Liver (tissue), 9 donors: ENCODE measurements around the gene DPP7. TPM values are rescaled to one million over a fixed set of nuclear protein-coding genes. Genes with fewer than 3 reads are reported as not detected.

ENCODE experiments used
- DNase-seq: peaks from one replicate; pipeline ENCODE4 v3.0.0-alpha.2; 2017; ENCODE audit warnings: low spot score
- H3K27ac ChIP-seq, 2 donors: one replicate each; pipeline ENCODE4 v1.7.0; 2013; ENCODE audit warnings: inconsistent platforms in 2 of 2, low read length in 2 of 2, control low read depth in 1 of 2, low read depth in 1 of 2, mild to moderate bottlenecking in 1 of 2
- H3K27me3 ChIP-seq, 4 donors: one replicate each; pipeline versions ENCODE4 v1.6.1 to v1.7.0; 2013; ENCODE audit warnings: low read length in 3 of 4, inconsistent platforms in 1 of 4, mild to moderate bottlenecking in 1 of 4, moderate library complexity in 1 of 4; ENCODE audit not compliant: control insufficient read depth in 4 of 4, insufficient read depth in 4 of 4
- H3K36me3 ChIP-seq, 4 donors: one replicate each; pipeline versions ENCODE4 v1.6.1 to v1.7.0; 2013; ENCODE audit warnings: low read length in 3 of 4, mild to moderate bottlenecking in 3 of 4, low read depth in 1 of 4, moderate library complexity in 1 of 4; ENCODE audit not compliant: control insufficient read depth in 4 of 4, insufficient read depth in 3 of 4
- H3K4me1 ChIP-seq, 4 donors: one replicate each; pipeline versions ENCODE4 v1.6.1 to v1.7.0; 2013; ENCODE audit warnings: low read length in 3 of 4, mild to moderate bottlenecking in 3 of 4, moderate library complexity in 1 of 4; ENCODE audit not compliant: control insufficient read depth in 4 of 4, insufficient read depth in 4 of 4
- H3K4me3 ChIP-seq, 3 donors: one replicate each; pipeline versions ENCODE4 v1.6.1 to v1.7.0; 2013; ENCODE audit warnings: low read length in 3 of 3, control low read depth in 1 of 3, low read depth in 1 of 3, mild to moderate bottlenecking in 1 of 3
- H3K9ac ChIP-seq, 2 donors: one replicate each; pipeline ENCODE4 v1.7.0; 2013; ENCODE audit warnings: low read length in 2 of 2, mild to moderate bottlenecking in 2 of 2, moderate library complexity in 2 of 2, control low read depth in 1 of 2, low read depth in 1 of 2
- H3K9me3 ChIP-seq, 4 donors: one replicate each; pipeline versions ENCODE4 v1.6.1 to v1.7.0; 2013; ENCODE audit warnings: low read length in 3 of 4; ENCODE audit not compliant: control insufficient read depth in 4 of 4
- CTCF ChIP-seq: fragments of 150-350 bp; IDR thresholded peaks from 2 replicates; pipeline ENCODE4 v1.5.1; 2017; ENCODE audit warnings: improper control_type of control experiment, low read depth, low read length; ENCODE audit not compliant: missing input control
- EGR1 ChIP-seq, 2 donors: IDR thresholded peaks; 2 replicates each; pipeline ENCODE4 v1.6.1; 2016 to 2018; ENCODE audit warnings: antibody characterized with exemption in 2 of 2, low read depth in 2 of 2
- FOXA2 ChIP-seq: IDR thresholded peaks from 2 replicates; pipeline ENCODE4 v1.6.1; 2016; ENCODE audit warnings: antibody characterized with exemption
- GABPA ChIP-seq, 2 donors: IDR thresholded peaks in 1 of 2; conservative IDR thresholded peaks in 1 of 2; 2 replicates each; pipeline ENCODE4 v1.6.1; 2016; ENCODE audit warnings: antibody characterized with exemption in 2 of 2, mild to moderate bottlenecking in 1 of 2, moderate library complexity in 1 of 2
- HNF4A ChIP-seq, 2 donors: conservative IDR thresholded peaks; 2 replicates each; pipeline ENCODE4 v1.6.1; 2016; ENCODE audit warnings: antibody characterized with exemption in 2 of 2, mild to moderate bottlenecking in 2 of 2
- HNF4G ChIP-seq: IDR thresholded peaks from 2 replicates; pipeline ENCODE4 v1.6.1; 2016; ENCODE audit warnings: antibody characterized with exemption
- JUND ChIP-seq, 2 donors: IDR thresholded peaks; 2 replicates each; pipeline ENCODE4 v1.6.1; 2016; ENCODE audit warnings: antibody characterized with exemption in 2 of 2
- MAX ChIP-seq: IDR thresholded peaks from 2 replicates; pipeline ENCODE4 v1.6.1; 2016; ENCODE audit warnings: antibody characterized with exemption
- NR2F2 ChIP-seq: IDR thresholded peaks from 2 replicates; pipeline ENCODE4 v1.6.1; 2016; ENCODE audit warnings: antibody characterized with exemption
- RAD21 ChIP-seq, 2 donors: IDR thresholded peaks; 2 replicates each; pipeline ENCODE4 v1.6.1; 2016; ENCODE audit warnings: antibody characterized with exemption in 2 of 2, mild to moderate bottlenecking in 2 of 2
- REST ChIP-seq: IDR thresholded peaks from 2 replicates; pipeline ENCODE4 v1.6.1; 2016; ENCODE audit warnings: antibody characterized with exemption, mild to moderate bottlenecking
- RXRA ChIP-seq, 2 donors: IDR thresholded peaks; 2 replicates each; pipeline ENCODE4 v1.6.1; 2017 to 2018; ENCODE audit warnings: antibody characterized with exemption in 2 of 2, mild to moderate bottlenecking in 1 of 2
- SP1 ChIP-seq: IDR thresholded peaks from 2 replicates; pipeline ENCODE4 v1.6.1; 2018; ENCODE audit warnings: antibody characterized with exemption, mild to moderate bottlenecking
- TAF1 ChIP-seq: conservative IDR thresholded peaks from 2 replicates; pipeline ENCODE4 v1.6.1; 2016; ENCODE audit warnings: antibody characterized with exemption, mild to moderate bottlenecking
- YY1 ChIP-seq: IDR thresholded peaks from 2 replicates; pipeline ENCODE4 v1.6.1; 2016; ENCODE audit warnings: antibody characterized with exemption, mild to moderate bottlenecking
- WGBS: extraction: QIAGEN DNeasy Blood & Tissue Kit; methylation state at CpG from one replicate; pipeline ENCODE4 v1.1.7; 2013; 5-methylcytosine and 5-hydroxymethylcytosine counted together
- polyA plus RNA-seq, 2 donors: library from polyadenylated mRNA; stranded (reverse) in 1 of 2; unstranded in 1 of 2; fragments of 200-250 nt in 1 of 2; fragments of >200 nt in 1 of 2; fragmentation: Nextera tagmentation in 1 of 2; extraction: Ambion mirVana in 1 of 2; gene quantifications; one replicate each; pipeline versions ENCODE4 v1.2.1 to v1.2.3, GENCODE V29; 2013 to 2015
- total RNA-seq, 2 donors: library from RNA; depleted of rRNA; stranded (reverse); fragments of >200 nt; gene quantifications; one replicate each; pipeline ENCODE4 v1.2.3, GENCODE V29; 2014
- TF ChIP-seq, protein P1 (sequence below): IDR thresholded peaks from 2 replicates; pipeline ENCODE4 v1.6.1; 2016; ENCODE audit warnings: antibody characterized with exemption
- TF ChIP-seq, protein P2 (sequence below): IDR thresholded peaks from 2 replicates; pipeline ENCODE4 v1.6.1; 2016; ENCODE audit warnings: antibody characterized with exemption
- donor health status: healthy.
- donor health status: healthy.
- donor health status: healthy.
- donor health status: healthy.
- donor health status: healthy.

Gene DPP7
- total and polyA plus RNA-seq, 4 donors = 25.0 to 71.1 (median 50.7) TPM

- no peak for TF ChIP-seq GABPA (IDR thresholded peaks at IDR 0.05 in 1 of 2, conservative IDR thresholded peaks at IDR 0.05 in 1 of 2)
- no peak for TF ChIP-seq RXRA (IDR thresholded peaks at IDR 0.05)
- TF ChIP-seq JUND (IDR thresholded peaks at IDR 0.05) = no peak
- TF ChIP-seq, protein P1, sequence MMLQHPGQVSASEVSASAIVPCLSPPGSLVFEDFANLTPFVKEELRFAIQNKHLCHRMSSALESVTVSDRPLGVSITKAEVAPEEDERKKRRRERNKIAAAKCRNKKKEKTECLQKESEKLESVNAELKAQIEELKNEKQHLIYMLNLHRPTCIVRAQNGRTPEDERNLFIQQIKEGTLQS = no peak
- TF ChIP-seq CTCF = no peak
- no peak for TF ChIP-seq NR2F2
- no peak for TF ChIP-seq SP1
- TF ChIP-seq TAF1 = no peak
- TF ChIP-seq HNF4G = no peak
- TF ChIP-seq HNF4A (conservative IDR thresholded peaks at IDR 0.05) = no peak
- TF ChIP-seq FOXA2 = no peak
- no peak for TF ChIP-seq YY1
- TF ChIP-seq, protein P2, sequence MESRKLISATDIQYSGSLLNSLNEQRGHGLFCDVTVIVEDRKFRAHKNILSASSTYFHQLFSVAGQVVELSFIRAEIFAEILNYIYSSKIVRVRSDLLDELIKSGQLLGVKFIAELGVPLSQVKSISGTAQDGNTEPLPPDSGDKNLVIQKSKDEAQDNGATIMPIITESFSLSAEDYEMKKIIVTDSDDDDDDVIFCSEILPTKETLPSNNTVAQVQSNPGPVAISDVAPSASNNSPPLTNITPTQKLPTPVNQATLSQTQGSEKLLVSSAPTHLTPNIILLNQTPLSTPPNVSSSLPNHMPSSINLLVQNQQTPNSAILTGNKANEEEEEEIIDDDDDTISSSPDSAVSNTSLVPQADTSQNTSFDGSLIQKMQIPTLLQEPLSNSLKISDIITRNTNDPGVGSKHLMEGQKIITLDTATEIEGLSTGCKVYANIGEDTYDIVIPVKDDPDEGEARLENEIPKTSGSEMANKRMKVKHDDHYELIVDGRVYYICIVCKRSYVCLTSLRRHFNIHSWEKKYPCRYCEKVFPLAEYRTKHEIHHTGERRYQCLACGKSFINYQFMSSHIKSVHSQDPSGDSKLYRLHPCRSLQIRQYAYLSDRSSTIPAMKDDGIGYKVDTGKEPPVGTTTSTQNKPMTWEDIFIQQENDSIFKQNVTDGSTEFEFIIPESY = no peak
- TF ChIP-seq RAD21 (IDR thresholded peaks at IDR 0.05) = no peak
- no peak for TF ChIP-seq EGR1 (IDR thresholded peaks at IDR 0.05; ENCODE audit: low read depth in 2 of 2)
- no peak for TF ChIP-seq MAX
- Histone ChIP-seq H3K36me3 (no peaks in the 10 kb centered on the region), H3K4me3 (no peak overlapping the region), H3K27ac (no peak overlapping the region), H3K4me1 (peaks cover 5 to 24% (median 17%) of the 10 kb centered on the region in 4 donors), H3K27me3 (peaks cover 0 to 5% (median 1%) of the 10 kb centered on the region in 4 donors), H3K9ac (no peak overlapping the region), H3K9me3 (no peaks in the 10 kb centered on the region)
- WGBS = 60% methylated on average over 8 of the region's 8 CpGs
- no peak for DNase-seq
Observed at GRCh38 chr9:137073992-137074399, 40.5 kb downstream of the DPP7 start.

- DNase-seq = no peak
- no peak overlapping the region for H3K4me3 ChIP-seq
Observed at GRCh38 chr9:137071282-137071681, 43.3 kb downstream of the DPP7 start.

More at GRCh38 chr9:137071282-137071681, 43.3 kb downstream of the DPP7 start:
- Histone ChIP-seq H3K27ac (no peak overlapping the region), H3K4me1 (peaks cover 4 to 12% (median 5%) of the 10 kb centered on the region in 4 donors), H3K36me3 (no peaks in the 10 kb centered on the region), H3K9me3 (no peaks in the 10 kb centered on the region), H3K9ac (no peak overlapping the region), H3K27me3 (peaks cover 0 to 9% (median 1%) of the 10 kb centered on the region in 4 donors)
- no peak for TF ChIP-seq TAF1
- no peak for TF ChIP-seq SP1
- TF ChIP-seq, protein P2 = no peak
- no peak for TF ChIP-seq EGR1 (IDR thresholded peaks at IDR 0.05; ENCODE audit: low read depth in 2 of 2)
- TF ChIP-seq HNF4A (conservative IDR thresholded peaks at IDR 0.05) = no peak
- TF ChIP-seq CTCF = no peak
- TF ChIP-seq GABPA (IDR thresholded peaks at IDR 0.05 in 1 of 2, conservative IDR thresholded peaks at IDR 0.05 in 1 of 2) = no peak
- TF ChIP-seq REST = no peak
- TF ChIP-seq RXRA (IDR thresholded peaks at IDR 0.05) = no peak
- 78% methylated on average over 2 of the region's 2 CpGs for WGBS
